GM12872 (cell line): ENCODE results near the gene GALNT13.

Experiments
- TF ChIP-seq, protein P1 (sequence below): IDR thresholded peaks from 3 replicates; pipeline ENCODE4 v1.5.1; 2011; ENCODE audit warnings: low read depth, mild to moderate bottlenecking, low read length, moderate library complexity; ENCODE audit not compliant: insufficient read depth

The GALNT13 gene

GRCh38 chr2:153870308-153870707, 1.4 kb upstream of the GALNT13 start:
- TF ChIP-seq, protein P1, sequence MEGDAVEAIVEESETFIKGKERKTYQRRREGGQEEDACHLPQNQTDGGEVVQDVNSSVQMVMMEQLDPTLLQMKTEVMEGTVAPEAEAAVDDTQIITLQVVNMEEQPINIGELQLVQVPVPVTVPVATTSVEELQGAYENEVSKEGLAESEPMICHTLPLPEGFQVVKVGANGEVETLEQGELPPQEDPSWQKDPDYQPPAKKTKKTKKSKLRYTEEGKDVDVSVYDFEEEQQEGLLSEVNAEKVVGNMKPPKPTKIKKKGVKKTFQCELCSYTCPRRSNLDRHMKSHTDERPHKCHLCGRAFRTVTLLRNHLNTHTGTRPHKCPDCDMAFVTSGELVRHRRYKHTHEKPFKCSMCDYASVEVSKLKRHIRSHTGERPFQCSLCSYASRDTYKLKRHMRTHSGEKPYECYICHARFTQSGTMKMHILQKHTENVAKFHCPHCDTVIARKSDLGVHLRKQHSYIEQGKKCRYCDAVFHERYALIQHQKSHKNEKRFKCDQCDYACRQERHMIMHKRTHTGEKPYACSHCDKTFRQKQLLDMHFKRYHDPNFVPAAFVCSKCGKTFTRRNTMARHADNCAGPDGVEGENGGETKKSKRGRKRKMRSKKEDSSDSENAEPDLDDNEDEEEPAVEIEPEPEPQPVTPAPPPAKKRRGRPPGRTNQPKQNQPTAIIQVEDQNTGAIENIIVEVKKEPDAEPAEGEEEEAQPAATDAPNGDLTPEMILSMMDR, result no peak

GRCh38 chr2:153872311-153873051, 759 bp downstream of the GALNT13 start:
- TF ChIP-seq, protein P1, result no peak

- TF ChIP-seq, protein P1, result no peak
Observed at GRCh38 chr2:153873052-153874048, 1.6 kb downstream of the GALNT13 start.

DNA sequence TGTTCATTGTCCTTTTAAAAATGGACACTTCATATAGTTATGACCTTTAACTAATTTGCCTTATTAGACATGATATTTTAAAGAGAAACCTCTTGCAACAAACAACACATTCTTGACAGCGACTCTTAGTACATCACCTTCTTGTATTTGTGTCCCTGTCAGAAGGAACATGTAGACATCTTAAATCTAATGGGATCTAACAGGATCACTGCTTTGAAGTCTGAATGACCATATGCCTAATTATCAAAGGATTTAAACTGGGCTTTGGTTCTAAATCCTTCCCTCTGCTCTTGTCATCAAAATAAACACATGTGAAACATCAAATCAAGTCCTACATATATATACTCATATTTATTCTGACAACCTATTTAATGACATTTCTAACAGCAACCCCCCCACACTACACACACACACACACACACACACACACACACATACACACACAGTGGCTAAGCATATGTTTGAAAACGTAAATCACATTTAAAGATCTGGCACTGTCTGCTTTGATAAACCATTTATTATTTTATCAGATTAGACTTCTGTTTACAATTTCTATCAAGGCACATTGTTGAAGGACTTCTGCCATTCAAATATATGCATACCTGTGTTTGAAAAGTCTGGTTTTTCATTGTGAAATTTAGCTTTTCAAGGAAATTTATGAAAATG, 4.2 kb downstream of the GALNT13 start:
- TF ChIP-seq, protein P1, result no peak

DNA sequence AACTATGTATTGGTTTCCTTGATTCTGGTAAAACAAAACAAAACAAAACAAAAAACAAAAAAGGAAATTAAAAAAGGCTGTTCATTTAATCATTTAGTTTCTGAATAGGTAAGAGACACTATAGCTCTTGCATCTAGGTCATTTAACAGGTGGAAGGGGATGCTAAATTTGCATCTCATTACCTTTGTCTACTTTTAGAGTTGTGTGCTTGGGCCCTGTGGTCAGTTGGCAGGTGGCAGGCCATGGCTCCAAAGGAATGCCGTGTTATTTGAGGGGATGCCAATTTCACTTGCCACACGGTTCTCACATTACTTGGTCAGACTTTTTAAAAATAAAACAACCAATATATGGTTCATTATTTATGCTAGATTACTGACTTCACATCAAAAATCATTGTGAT, 9.2 kb downstream of the GALNT13 start:
- TF ChIP-seq, protein P1, result no peak

DNA sequence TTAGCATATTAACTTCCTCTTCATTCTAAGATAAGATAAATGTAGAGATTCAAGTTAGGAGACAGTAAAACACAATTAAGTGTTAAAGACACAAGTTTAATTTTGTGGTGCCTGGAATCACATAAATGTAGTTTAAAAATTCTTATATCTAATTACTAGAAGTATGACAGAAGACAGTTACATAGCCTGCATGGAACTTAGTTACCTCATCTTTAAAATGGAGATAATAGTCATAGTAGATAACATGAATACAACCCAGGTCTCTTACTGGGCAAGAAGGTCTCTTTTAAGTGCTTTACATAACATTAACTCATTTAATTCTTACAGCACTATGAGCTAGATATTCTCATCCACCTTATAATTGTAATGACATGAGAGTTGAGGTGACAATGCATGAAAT, 15.1 kb downstream of the GALNT13 start:
- TF ChIP-seq, protein P1, result no peak

GRCh38 chr2:153890576-153890975, 18.9 kb downstream of the GALNT13 start:
- TF ChIP-seq, protein P1, result no peak
